ENCODE measurements around the gene CD274. TPM values are rescaled to one million over a fixed set of nuclear protein-coding genes. Genes with fewer than 3 reads are reported as not detected.
"Not testable (repeated sequence)": the region's sequence is repeated elsewhere in the genome, so short reads cannot be mapped to it uniquely, and the experiment has no call there.

CD274 gene
- total and polyA plus RNA-seq, 2 donors (not counting 3 experiments of a cell fraction or from before 2014, with no cell fraction given) = 25.4 to 26.8 TPM

- BruUV-seq (replicated peaks) = no TSS peak
- H3K4me3 ChIP-seq (replicated peaks in 1 of 3; ENCODE audit: insufficient read depth in 1 of 3, low read depth in 1 of 3, low read length in 3 of 3) = no peak overlapping the region
- H3K9ac ChIP-seq (replicated peaks; ENCODE audit: extremely low read depth, insufficient read depth, low read length) = no peak overlapping the region
- no peaks in the 10 kb centered on the region for H3K9me1 ChIP-seq (replicated peaks; ENCODE audit: control insufficient read depth, extremely low read depth, insufficient read depth, low read length)
- dilution Hi-C loops (cut with MboI; ENCODE audit: extremely low pct_ligation_motif_present, low sequenced_read_pairs) = loop anchor here (25.0 kb wide), 1 partner anchor 244 kb away; the partner anchor contains the start of gene INSL6
- peaks cover 3% of the 10 kb centered on the region for H3K4me1 ChIP-seq (ENCODE audit: control insufficient read depth, extremely low read depth, insufficient read depth, low read length)
- intact Hi-C loops (cut with micrococcal nuclease) = no loop called here
- H3K36me3 ChIP-seq (ENCODE audit: control insufficient read depth in 2 of 2, extremely low read depth in 1 of 2, insufficient read depth in 2 of 2, low read length in 2 of 2) = no peaks in the 10 kb centered on the region
- no peak overlapping the region for H3K4me2 ChIP-seq (ENCODE audit: insufficient read depth, low read length)
- no peaks in the 10 kb centered on the region for H3K9me3 ChIP-seq (replicated peaks; ENCODE audit: control insufficient read depth, insufficient read depth, low read length)
- no peak for TF ChIP-seq POLR2A (IDR thresholded peaks at IDR 0.05; ENCODE audit: low read depth, low read length)
- TF ChIP-seq MAX (IDR thresholded peaks at IDR 0.05; ENCODE audit: insufficient read depth, insufficient read length) = no peak
- TF ChIP-seq GATA2 (IDR thresholded peaks at IDR 0.05; ENCODE audit: insufficient read depth, insufficient read length, low read depth, low read length) = no peak
- no peak for TF ChIP-seq EZH2 (IDR thresholded peaks at IDR 0.05; ENCODE audit: borderline replicate concordance, low read depth, low read length, severe bottlenecking)
- TF ChIP-seq POLR2AphosphoS5 (IDR thresholded peaks at IDR 0.05; ENCODE audit: insufficient read depth, low read depth, low read length) = no peak
- no peak for TF ChIP-seq FOS (IDR thresholded peaks at IDR 0.05; ENCODE audit: borderline replicate concordance, insufficient read depth, low read length)
- no peak for TF ChIP-seq MYC (IDR thresholded peaks at IDR 0.05; ENCODE audit: low read depth, low read length)
- no peak for TF ChIP-seq CTCF (IDR thresholded peaks at IDR 0.05; ENCODE audit: extremely low read depth in 1 of 2, insufficient read depth in 1 of 2, low read depth in 1 of 2, low read length in 2 of 2)
- TF ChIP-seq JUN (IDR thresholded peaks at IDR 0.05; ENCODE audit: borderline replicate concordance, insufficient read depth, insufficient read length, low read depth) = no peak
- POLR2A ChIA-PET = no interaction called here
- H3K27me3 ChIP-seq (ENCODE audit: control insufficient read depth in 2 of 2, insufficient read depth in 2 of 2, low read length in 2 of 2) = no peaks in the 10 kb centered on the region
- no peaks in the 10 kb centered on the region for H4K20me1 ChIP-seq (replicated peaks; ENCODE audit: control insufficient read depth, extremely low read depth, insufficient read depth, low read length)
- CTCF ChIA-PET = interaction anchor here (1.0 to 1.2 kb wide), 2 partner anchors 10 to 143 kb away, joined by 3 read pairs; no protein-coding TSS in a partner anchor
- FAIRE-seq (peak; percentile 12), DNase-seq (ENCODE audit: low read depth, low spot score) (no peak)
- H2AFZ ChIP-seq (ENCODE audit: low read depth, low read length) = no peak overlapping the region
- no peaks in the 10 kb centered on the region for H3K79me2 ChIP-seq (ENCODE audit: control insufficient read depth, insufficient read depth, low read length)
- H3K27ac ChIP-seq (ENCODE audit: insufficient read depth, low read depth, low read length) = no peak overlapping the region
Observed at GRCh38 chr9:5430912-5431311, 19.4 kb upstream of the CD274 start.

GRCh38 chr9:5432890-5433289 is 17.5 kb upstream of the CD274 start:
- H3K4me3 ChIP-seq (replicated peaks in 1 of 3; ENCODE audit: insufficient read depth in 1 of 3, low read depth in 1 of 3, low read length in 3 of 3); H4K20me1 ChIP-seq (replicated peaks; ENCODE audit: control insufficient read depth, extremely low read depth, insufficient read depth, low read length); H3K4me2 ChIP-seq (ENCODE audit: insufficient read depth, low read length); H3K27ac ChIP-seq (ENCODE audit: insufficient read depth, low read depth, low read length); BruUV-seq (replicated peaks); H3K9me3 ChIP-seq (replicated peaks; ENCODE audit: control insufficient read depth, insufficient read depth, low read length); H2AFZ ChIP-seq (ENCODE audit: low read depth, low read length); FAIRE-seq; H3K27me3 ChIP-seq (ENCODE audit: control insufficient read depth in 2 of 2, insufficient read depth in 2 of 2, low read length in 2 of 2); intact Hi-C loops (cut with micrococcal nuclease); POLR2A ChIA-PET; H3K36me3 ChIP-seq (ENCODE audit: control insufficient read depth in 2 of 2, extremely low read depth in 1 of 2, insufficient read depth in 2 of 2, low read length in 2 of 2); H3K9ac ChIP-seq (replicated peaks; ENCODE audit: extremely low read depth, insufficient read depth, low read length); H3K79me2 ChIP-seq (ENCODE audit: control insufficient read depth, insufficient read depth, low read length); DNase-seq (ENCODE audit: low read depth, low spot score); H3K9me1 ChIP-seq (replicated peaks; ENCODE audit: control insufficient read depth, extremely low read depth, insufficient read depth, low read length): not testable (repeated sequence)
- peaks cover 17% of the 10 kb centered on the region for H3K4me1 ChIP-seq (ENCODE audit: control insufficient read depth, extremely low read depth, insufficient read depth, low read length)
- dilution Hi-C loops (cut with MboI; ENCODE audit: extremely low pct_ligation_motif_present, low sequenced_read_pairs) = loop anchor here (25.0 kb wide), 1 partner anchor 246 kb away; the partner anchor contains the start of gene INSL6
- CTCF ChIA-PET = interaction anchor here (1.0 to 1.6 kb wide), 2 partner anchors 8 to 247 kb away, joined by 3 to 10 read pairs; no protein-coding TSS in a partner anchor

- BruUV-seq (replicated peaks); H3K9ac ChIP-seq (replicated peaks; ENCODE audit: extremely low read depth, insufficient read depth, low read length); H2AFZ ChIP-seq (ENCODE audit: low read depth, low read length); H3K4me3 ChIP-seq (replicated peaks in 1 of 3; ENCODE audit: insufficient read depth in 1 of 3, low read depth in 1 of 3, low read length in 3 of 3); H3K27me3 ChIP-seq (ENCODE audit: control insufficient read depth in 2 of 2, insufficient read depth in 2 of 2, low read length in 2 of 2); intact Hi-C loops (cut with micrococcal nuclease); DNase-seq (ENCODE audit: low read depth, low spot score); H3K9me1 ChIP-seq (replicated peaks; ENCODE audit: control insufficient read depth, extremely low read depth, insufficient read depth, low read length); H3K79me2 ChIP-seq (ENCODE audit: control insufficient read depth, insufficient read depth, low read length); H3K36me3 ChIP-seq (ENCODE audit: control insufficient read depth in 2 of 2, extremely low read depth in 1 of 2, insufficient read depth in 2 of 2, low read length in 2 of 2); H4K20me1 ChIP-seq (replicated peaks; ENCODE audit: control insufficient read depth, extremely low read depth, insufficient read depth, low read length); H3K4me2 ChIP-seq (ENCODE audit: insufficient read depth, low read length); CTCF ChIA-PET; H3K27ac ChIP-seq (ENCODE audit: insufficient read depth, low read depth, low read length); POLR2A ChIA-PET; H3K9me3 ChIP-seq (replicated peaks; ENCODE audit: control insufficient read depth, insufficient read depth, low read length); FAIRE-seq: not testable (repeated sequence)
- dilution Hi-C loops (cut with MboI; ENCODE audit: extremely low pct_ligation_motif_present, low sequenced_read_pairs) = loop anchor here (25.0 kb wide), 1 partner anchor 246 kb away; the partner anchor contains the start of gene INSL6
- H3K4me1 ChIP-seq (ENCODE audit: control insufficient read depth, extremely low read depth, insufficient read depth, low read length) = peaks cover 22% of the 10 kb centered on the region
Observed at GRCh38 chr9:5433328-5433727, 17.0 kb upstream of the CD274 start.

All from endothelial cell of umbilical vein (primary cell).